GM21825 (cell line): ENCODE results near the gene MYBPC3.

ENCODE experiments used
- ATAC-seq: cut with Tn5 transposase; IDR thresholded peaks from one replicate; pipeline ENCODE4 v1.9.1; 2021; ENCODE audit warnings: mild to moderate bottlenecking, moderate library complexity; ENCODE audit not compliant: unreplicated experiment

Gene MYBPC3

DNA sequence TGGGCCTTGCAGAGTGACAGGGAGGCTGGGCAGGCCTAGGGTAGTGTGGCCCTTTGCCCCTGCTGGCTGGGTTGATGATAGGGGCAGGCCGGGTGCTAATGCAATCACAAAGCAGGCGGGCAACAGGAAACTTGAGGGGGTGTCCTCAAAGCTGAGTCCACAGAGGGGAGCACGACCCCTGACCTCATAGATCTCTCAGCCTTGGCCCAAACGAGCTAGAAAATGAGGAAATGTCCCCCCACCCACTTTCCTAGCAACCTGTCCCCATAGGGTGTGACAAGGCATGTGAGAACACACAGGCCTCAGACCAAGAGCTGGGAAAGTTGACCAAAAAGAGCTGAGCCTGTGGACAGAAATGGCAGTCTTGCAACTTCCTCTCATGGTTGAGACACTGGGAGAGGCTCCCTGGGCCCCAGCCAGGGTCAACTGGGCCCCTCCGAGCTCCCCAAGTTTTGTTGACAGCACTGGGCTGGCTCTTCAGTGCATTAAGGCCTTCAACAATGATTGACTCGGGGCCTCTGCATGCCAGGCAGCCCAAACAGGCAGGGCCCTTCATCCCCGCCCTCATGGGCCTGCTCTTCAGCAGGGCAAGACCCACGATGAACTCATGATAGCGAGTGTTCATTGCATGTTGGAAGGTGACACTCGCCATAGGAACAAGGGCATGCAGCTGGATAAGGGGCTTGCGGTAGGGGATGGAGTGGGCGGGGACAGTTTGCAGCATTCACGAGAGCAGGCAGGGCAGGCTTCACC lies 35.6 kb upstream of the MYBPC3 start:
- ATAC-seq = no peak

DNA sequence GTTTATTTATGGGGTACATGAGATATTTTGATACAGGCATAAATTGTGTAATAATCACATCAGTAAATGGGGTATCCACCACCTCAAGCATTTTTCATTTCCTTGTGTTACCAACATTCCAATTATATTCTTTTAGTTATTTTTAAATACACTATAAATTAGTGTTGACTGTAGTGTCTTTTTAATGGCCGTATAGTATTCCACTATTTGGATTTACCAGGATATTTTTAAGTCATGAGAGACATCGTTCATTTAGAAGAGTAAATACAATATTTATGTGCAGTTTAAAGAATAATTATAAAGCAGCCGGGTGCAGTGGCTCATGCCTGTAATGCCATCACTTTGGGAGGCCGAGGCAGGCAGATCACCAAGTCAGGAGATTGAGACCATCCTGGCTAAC lies 32.0 kb upstream of the MYBPC3 start:
- ATAC-seq = no peak

DNA sequence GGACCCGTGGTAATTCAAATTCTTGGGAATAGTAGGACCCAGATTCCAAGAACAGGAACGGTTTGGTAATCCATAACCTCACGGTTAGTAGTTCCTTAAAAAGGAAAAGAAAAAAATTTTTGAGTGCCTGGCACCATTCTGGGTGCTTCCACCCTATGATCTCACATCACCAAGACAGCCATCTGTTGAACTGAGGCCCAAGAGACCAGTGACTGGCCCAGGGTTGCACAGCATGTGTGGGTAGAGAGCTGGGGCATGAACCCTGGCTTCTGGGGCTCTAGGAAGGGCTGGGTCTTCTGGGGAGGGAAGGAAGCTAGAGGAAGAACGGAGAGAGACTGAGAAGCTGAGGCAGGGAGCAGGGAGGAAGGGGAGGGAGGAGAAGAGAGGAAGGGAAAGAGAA lies 30.6 kb upstream of the MYBPC3 start:
- no peak for ATAC-seq

DNA sequence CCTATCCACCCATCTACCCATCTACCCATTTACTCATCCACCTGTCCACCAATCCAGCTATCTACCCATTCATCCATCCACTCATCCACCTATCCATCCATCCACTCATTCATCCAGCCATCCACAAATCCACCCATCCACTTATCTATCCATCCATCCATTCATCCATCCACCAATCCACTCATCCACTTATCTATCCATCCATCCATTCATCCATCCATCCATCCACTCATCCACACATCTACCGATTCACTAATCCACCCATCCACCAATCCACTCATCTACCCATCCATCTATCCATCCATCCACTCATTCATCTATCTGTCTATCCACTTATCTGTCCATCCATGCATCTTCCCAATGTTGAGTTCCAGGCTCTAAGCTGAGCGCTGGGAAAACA lies 27.6 kb upstream of the MYBPC3 start:
- no peak for ATAC-seq

DNA sequence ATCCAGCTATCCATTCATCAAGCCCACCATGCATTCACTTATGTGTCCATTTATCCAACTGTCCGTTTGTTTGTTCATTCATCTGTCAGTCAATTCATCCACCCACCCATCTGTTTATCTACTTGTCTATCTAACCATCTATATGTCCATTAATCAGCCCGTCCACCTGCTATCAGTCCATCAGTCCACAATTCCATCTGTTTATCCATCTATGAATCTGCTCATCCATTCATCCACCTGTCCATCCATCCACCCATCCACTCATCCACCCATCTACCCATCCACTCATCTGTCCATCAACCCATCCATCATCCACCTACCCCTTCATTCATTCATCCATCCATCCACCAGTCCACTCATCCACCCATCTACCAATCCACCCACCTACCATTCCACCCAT lies 26.8 kb upstream of the MYBPC3 start:
- ATAC-seq = no peak

DNA sequence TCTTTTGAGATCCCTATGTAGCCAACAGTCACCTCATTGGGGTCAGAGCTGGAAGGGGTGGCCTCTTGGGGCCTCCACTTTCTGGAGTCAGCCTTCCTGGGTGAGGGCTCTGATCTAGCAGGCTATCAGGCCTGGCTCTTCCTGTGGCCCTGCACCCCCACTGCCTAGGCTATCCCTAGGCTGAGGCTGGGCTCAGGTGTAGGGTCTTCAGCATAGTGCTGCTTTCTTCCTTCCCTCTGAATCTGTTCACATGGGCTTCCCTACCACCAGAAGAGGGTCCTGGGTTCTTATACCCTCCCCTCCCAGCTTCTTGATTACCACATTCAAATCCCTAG lies 26.3 kb upstream of the MYBPC3 start:
- ATAC-seq = no peak

DNA sequence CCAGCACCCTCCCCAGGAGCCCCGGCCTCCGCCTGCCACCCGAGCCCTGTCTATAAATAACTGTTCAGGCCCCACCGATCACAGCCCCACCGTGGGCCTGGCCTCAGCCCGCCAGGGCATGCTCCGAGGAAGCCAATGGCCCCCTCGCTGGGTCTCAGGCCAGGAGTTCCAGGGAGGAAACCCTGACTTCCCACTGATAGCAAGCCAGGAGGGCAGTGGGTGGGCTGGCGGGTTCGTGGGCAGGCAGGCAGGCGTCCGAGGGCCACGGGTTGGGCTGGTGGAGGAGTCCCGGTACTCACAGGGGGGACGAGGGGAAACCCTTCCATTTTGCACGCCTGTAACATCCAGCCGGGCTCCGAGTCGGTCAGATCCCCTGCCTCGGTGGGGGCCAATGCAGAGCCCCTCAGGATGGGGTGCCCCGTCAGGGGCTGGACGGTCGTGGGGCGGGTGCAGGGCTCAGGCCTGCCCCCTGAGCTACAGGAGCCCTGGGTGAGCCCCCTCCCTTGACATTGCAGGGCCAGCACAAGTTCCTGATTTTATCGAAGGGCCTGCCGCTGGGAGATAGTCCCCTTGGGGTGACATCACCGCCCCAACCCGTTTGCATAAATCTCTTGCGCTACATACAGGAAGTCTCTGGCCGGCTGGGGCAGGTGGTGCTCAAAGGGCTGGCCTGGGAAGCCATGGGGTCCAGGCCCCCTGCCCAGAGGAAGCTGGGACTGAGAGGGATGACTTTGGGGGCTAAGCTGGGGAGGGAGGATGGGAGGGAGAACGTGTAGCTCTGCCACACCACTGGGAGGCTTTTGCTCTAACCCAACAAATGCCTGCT lies 25.7 kb upstream of the MYBPC3 start, which contains the start of gene SPI1:
Gene SPI1, minus strand, starts transcription at position 538 of the 826 bp plus-strand sequence. Its CDS starts 194 bp downstream, at position 344.
- peak; percentile 83 for ATAC-seq

DNA sequence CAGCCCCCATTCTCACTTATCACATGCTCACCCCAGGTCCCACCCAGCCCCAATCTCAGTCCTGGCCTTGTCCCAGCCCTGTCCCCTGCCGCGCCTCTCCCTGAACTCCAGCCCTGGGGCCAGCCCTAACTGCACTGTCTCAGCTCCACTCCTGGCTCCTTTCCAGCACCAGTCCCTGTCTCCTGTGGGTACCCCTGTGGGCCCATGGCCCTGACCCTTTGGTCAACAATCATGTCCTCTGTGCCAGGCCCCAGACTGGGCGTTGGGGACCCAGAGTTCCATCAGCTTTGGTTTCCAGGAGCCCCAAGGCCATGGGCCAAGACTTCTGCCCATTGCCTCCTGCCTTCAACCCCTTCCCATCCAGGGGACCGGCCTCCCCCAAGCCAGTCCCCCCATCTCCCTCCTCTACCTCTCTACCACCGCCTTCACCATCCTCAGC lies 25.1 kb upstream of the MYBPC3 start:
- no peak for ATAC-seq

DNA sequence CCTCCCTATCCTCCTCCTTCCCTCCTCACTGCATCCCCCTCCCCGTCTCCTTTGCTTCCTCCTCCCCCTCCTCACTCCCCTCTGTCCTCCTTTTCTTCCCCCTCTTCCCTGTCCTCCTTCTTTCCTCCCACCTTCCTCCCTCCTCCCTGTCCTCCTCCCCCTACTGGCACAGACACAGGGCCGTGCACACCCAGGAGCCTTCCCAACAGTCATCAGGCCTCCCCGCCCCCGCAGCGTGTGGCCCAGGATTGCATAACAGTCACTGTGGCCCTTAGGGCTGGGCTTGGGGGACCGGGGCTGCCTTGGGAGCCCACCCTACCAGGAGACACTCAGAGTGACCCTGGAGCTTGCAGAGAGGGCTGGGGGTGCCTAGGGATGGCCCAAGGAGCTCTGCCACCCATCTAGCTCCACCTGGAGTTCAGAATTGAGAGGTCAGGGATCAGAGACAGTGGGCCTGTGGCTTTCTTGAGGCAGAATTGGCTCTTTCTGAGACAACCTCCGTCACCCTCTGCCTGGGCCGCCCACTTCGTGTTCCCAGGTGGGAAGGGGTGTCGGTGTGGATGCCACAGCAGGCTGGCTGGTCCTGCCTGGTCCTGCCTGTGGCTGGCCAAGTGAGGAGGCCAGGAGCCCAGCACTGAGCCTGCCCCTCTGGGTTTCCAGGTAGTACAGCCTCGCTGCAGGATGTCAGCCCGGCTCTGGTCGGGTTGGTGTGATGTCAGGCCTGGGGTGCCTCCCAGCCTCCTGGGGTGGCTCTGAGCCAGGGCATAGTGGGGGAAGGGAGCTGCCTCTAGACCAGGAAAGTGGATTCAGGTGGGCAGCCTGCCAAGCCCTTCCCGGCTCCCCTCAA lies 24.2 kb upstream of the MYBPC3 start:
- ATAC-seq = no peak

DNA sequence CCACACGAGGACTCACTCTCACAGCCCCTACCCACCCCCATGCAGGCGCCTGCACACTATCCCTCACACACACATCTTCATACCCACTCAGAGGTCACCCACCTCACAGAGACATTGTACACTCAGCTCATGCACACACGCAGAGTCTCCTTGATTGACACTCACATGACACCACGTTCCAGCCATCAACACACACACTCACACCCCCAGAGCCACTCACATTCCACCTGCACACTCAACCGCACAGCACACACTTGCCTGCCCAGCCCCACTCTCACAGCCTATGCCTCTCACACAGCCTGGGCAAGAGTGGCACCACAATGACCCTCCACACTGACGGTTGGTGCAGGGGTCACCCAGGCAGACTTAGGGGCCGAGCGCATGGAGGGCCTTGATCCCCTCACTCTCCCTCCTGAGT lies 23.6 kb upstream of the MYBPC3 start:
- ATAC-seq = no peak

DNA sequence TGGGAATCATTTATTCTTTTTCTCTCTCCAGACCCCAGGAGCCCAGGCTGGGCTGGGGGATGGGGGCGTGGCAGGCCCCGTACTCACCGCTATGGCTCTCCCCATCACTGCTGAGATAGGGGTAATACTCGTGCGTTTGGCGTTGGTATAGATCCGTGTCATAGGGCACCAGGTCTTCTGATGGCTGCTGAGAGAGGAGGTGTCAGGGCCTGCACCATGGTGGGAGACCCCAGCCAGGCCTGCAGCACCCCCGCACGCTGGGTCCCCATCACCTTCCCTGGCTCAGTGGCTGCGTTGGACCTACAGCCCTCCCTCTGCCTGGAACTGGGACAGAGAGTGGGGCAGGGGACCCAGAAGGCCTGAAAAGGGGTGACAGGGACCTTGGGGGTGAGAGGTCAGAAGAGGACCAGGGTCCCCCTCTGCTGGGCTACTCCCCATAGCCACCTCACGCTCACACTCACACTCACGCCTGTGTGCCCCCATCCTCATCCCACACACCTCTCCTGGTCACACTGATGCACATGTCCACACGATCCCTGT lies 23.1 kb upstream of the MYBPC3 start:
- no peak for ATAC-seq

DNA sequence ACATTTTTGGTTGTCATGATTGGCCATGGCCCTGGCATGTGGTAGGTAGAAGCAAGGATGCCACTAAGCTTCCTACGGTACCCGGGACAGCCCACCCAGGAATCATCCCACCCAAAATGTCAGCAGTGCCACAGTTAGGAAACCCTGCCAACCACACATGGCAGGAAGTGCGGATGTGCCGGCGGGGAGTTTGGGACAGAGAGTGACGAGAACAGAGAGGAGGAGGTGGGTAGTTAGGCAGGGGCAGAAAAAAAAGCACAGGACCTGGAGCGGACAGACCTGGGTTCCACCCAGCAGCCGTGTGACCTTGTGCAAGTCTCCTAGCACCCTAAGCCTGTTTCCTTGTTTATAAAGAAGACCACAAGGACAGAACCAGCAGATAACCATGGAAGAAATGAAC lies 22.5 kb upstream of the MYBPC3 start:
- no peak for ATAC-seq

DNA sequence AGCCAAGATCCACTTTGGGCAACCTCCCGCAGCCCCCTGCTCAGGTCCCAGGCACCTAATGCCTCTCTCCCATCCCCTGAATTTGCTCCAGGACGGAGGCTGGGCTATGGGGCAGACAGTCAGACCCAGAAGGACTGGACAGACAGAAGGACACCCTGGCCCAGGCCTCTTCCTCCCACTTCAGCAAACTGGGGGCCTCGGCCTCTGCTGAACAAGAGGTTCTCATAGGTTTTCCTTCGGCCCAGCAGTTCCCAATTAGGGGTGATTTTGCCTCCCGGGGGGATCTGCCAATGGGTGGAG lies 22.2 kb upstream of the MYBPC3 start:
- no peak for ATAC-seq

DNA sequence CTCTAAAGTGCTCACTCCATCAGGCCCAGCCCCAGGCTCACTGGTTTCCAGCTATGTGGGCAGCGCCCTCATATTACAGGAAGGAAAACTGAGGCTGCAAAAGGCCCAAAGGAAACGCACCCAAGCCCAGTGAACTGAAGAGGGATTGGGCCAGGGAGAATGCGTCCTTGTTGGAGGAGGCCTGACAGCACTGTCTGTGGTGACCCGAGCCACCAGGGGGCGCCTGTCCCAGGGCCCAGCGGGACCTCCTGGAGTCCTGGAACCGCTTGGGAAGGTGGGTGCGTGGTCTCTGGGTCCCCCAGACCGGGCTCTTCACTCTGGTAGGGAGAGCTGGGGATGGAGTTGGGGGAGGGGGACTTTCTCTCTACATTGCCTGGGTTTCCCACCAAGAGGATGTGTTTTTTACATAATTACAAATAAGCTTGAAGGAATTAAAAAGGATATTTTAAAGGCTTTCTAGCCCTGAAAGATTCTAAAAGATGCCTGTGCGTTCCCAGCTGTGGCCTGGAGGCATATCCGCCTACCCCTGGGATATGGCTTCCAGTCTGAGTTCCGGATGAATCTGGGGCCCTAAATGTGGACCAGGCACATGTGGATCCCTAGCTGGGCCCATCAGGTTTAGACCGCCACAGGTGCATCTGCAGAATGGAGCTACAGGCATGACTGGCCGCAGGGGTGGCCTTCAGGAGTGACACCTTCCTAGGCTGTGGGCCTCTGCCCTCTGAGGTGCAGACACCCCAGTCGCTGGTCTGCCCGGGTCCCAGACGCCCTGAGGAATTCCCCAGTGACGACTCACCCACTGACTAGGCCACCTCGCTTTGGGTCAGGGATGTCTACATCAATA lies 21.6 kb upstream of the MYBPC3 start:
- no peak for ATAC-seq

DNA sequence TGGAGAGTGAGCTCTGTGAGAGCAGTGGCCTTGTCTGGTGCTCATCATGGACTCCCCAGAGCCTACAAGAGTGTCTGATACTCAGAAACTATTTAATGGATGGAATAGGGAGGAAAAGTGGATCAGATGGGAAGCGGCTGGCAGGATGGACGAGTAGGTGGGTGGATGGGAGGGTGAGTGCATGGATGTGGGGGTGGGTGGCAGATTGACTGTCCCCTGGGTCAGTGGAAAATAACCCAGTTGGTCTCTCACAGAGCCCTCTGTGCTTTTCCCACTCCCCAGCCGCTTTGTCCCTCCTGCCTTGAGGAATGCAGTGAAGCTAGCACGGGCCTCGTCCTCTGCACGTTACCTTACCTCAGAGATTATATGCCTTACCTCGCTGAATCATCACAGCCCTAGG lies 19.9 kb upstream of the MYBPC3 start:
- no peak for ATAC-seq

DNA sequence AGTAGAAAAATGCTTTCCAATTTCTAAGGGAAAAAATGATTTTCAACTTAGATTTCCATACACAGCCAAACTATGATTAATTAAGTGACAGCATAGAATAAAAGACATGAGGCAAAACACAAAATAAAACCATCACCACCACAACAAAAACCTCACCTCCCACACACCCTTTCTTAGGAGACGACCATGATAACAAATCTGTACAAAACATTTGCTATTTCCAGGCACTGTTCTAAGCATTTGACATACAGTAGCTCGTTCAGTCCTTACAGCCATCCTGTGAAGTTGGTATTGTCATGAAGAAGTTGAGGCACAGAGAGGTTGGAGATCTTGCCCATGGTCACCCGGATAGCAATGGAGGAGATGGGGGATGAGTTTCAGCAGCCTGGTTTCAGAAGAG lies 17.2 kb upstream of the MYBPC3 start:
- ATAC-seq = no peak

DNA sequence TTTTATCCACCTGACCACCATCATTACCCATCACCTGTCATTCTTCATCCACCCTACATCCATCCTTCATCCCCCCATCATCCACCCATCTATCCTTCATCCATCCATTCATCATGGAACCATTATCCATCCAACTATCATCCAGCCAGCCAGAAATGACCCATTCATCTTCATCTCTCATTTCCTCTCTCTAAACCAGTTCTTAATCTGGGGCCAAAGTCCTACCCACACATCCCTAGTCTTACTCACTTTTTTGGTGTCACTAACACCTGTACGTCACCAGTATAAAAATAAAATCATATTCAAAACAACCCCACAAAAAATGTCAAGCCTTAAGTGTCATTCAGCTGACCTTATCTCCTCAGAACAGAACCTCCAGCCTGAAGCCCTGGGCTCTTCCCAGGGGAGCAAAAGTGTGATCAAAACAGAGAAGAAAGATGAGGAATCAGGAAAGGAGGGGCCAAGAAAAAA lies 13.6 kb upstream of the MYBPC3 start:
- no peak for ATAC-seq

DNA sequence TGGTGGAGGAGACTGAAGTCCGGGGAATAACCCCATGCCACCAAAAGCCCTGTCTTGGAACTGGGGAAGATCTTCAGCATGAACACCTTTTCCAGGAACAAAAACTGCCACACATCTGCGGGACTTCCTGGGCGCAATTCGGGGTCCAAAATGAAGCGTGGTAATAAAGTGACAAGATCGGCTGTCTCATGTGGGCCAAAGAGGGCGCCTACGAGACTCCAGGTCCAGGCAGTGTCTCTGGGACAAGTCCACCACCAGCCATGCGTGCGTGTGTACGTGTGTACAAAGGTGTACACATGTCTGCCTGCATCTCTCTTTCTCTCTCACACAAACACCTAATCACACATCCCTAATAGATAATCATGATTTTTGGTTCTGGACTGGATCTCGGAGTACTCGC lies 8.9 kb upstream of the MYBPC3 start:
- no peak for ATAC-seq

DNA sequence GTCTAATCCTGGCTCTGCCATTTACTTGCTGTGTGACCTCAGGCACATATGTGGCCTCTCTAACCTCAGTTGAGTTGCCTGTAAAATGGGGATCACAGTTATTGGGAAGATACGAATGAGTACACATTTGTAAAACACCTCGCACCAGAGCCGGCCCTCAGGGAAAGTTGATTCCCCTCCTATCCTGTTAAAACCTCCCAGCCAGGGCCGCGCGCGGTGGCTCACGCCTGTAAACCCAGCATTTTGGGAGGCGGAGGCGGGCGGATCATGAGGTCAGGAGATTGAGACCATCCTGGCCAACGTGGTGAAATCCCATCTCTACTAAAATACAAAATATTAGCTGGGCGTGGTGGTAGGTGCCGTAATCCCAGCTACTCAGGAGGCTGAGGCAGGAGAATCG lies 7.8 kb upstream of the MYBPC3 start:
- no peak for ATAC-seq

DNA sequence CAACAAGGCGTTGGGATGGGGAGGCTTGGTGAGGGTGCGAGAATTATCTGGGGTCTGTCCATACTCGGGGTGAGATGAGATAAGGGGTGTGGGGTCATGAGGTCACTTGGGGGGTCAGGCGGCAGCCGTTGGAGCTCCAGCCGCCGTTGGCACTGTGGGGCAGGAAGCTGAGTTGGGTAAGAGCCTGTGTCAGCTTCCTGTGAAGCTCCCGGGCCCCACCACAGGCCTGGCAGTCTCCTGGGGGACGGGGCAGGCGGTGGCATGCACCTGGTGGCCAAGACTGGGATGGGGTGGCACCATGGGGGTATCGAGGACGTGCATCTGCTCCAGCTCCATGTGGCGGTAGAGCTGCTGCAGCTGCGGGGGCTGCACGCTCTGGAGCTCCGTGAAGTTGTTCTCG lies 7.1 kb upstream of the MYBPC3 start:
- no peak for ATAC-seq
